DND-41 (cell line): ENCODE measurements around the gene PRRT3.

Experiments used
- ATAC-seq: fragments of 200-7000 bp; cut with Tn5 transposase; 3 replicates; pipeline ENCODE4 v1.9.1; 2021; ENCODE audit warnings: low read depth; ENCODE audit not compliant: insufficient read depth
- DNase-seq: peaks from one replicate; pipeline ENCODE4 v3.0.0-alpha.2; 2020
- H2AFZ ChIP-seq: 2 replicates; pipeline ENCODE4 v1.6.0; 2012; ENCODE audit warnings: low read depth, low read length
- H3K27ac ChIP-seq: 2 replicates; pipeline ENCODE4 v1.5.1; 2012; ENCODE audit warnings: low read length, inconsistent platforms
- H3K27me3 ChIP-seq: fragments of 200-600 bp; sonication (generic); 2 replicates; pipeline ENCODE4 v1.6.0; 2012; ENCODE audit warnings: low read length, mild to moderate bottlenecking, inconsistent platforms; ENCODE audit not compliant: insufficient read depth, poor library complexity
- H3K36me3 ChIP-seq: 2 replicates; pipeline ENCODE4 v1.5.1; 2012; ENCODE audit warnings: low read length, inconsistent platforms; ENCODE audit not compliant: insufficient read depth
- H3K4me1 ChIP-seq: 2 replicates; pipeline ENCODE4 v1.5.1; 2012; ENCODE audit warnings: mild to moderate bottlenecking, low read length; ENCODE audit not compliant: insufficient read depth
- H3K4me2 ChIP-seq: 2 replicates; pipeline ENCODE4 v1.6.0; 2012; ENCODE audit warnings: mild to moderate bottlenecking, moderate library complexity, low read length, inconsistent platforms; ENCODE audit not compliant: insufficient read depth
- H3K4me3 ChIP-seq, 2 experiments: fragments of 200-600 bp in 1 of 2; shearing (Covaris generic) in 1 of 2; 2 replicates each; pipeline ENCODE4 v1.5.1; 2012 to 2016; ENCODE audit warnings: inconsistent platforms in 2 of 2, low read length in 2 of 2, mild to moderate bottlenecking in 2 of 2, low read depth in 1 of 2, moderate library complexity in 1 of 2
- H3K79me2 ChIP-seq: 2 replicates; pipeline ENCODE4 v1.6.0; 2012; ENCODE audit warnings: low read length, inconsistent platforms; ENCODE audit not compliant: insufficient read depth
- H3K9ac ChIP-seq: 2 replicates; pipeline ENCODE4 v1.6.0; 2012; ENCODE audit warnings: low read depth, mild to moderate bottlenecking, inconsistent platforms, low read length, moderate library complexity
- H3K9me3 ChIP-seq: 2 replicates; pipeline ENCODE4 v1.5.1; 2012; ENCODE audit warnings: low read length, moderate library complexity, mild to moderate bottlenecking, inconsistent platforms; ENCODE audit not compliant: insufficient read depth, severe bottlenecking
- H4K20me1 ChIP-seq: 2 replicates; pipeline ENCODE4 v1.6.0; 2012; ENCODE audit warnings: low read length; ENCODE audit not compliant: insufficient read depth
- EZH2 ChIP-seq: IDR thresholded peaks from 3 replicates; pipeline ENCODE4 v1.6.1; 2012; ENCODE audit warnings: borderline replicate concordance, low read depth, mild to moderate bottlenecking, moderate library complexity, low read length, inconsistent platforms; ENCODE audit not compliant: severe bottlenecking
- TF ChIP-seq, protein P1 (sequence below): IDR thresholded peaks from 2 replicates; pipeline ENCODE4 v1.5.1; 2012; ENCODE audit warnings: borderline replicate concordance, low read length, moderate library complexity, mild to moderate bottlenecking; ENCODE audit not compliant: poor library complexity, severe bottlenecking; ENCODE audit errors: extremely low read depth

PRRT3 gene

GRCh38 chr3:9932535-9932842 is 19.7 kb downstream of the PRRT3 start:
- no peak for DNase-seq
- Histone ChIP-seq H3K27me3 (no peaks in the 10 kb centered on the region), H3K36me3 (peaks cover 8% of the 10 kb centered on the region), H3K9ac (peak overlapping the region; percentile 85), H3K79me2 (peaks cover 12% of the 10 kb centered on the region), H3K4me1 (peaks cover 40% of the 10 kb centered on the region), H3K27ac (peak overlapping the region; percentile 75), H3K9me3 (no peaks in the 10 kb centered on the region), H2AFZ (peak overlapping the region; percentile 81), H3K4me2 (peak overlapping the region; percentile 94), H3K4me3 (peak overlapping the region; percentile 65 to 77; a peak in 3 of 4 replicates), H4K20me1 (no peaks in the 10 kb centered on the region)
- ATAC-seq, result no peak
- TF ChIP-seq, protein P1, sequence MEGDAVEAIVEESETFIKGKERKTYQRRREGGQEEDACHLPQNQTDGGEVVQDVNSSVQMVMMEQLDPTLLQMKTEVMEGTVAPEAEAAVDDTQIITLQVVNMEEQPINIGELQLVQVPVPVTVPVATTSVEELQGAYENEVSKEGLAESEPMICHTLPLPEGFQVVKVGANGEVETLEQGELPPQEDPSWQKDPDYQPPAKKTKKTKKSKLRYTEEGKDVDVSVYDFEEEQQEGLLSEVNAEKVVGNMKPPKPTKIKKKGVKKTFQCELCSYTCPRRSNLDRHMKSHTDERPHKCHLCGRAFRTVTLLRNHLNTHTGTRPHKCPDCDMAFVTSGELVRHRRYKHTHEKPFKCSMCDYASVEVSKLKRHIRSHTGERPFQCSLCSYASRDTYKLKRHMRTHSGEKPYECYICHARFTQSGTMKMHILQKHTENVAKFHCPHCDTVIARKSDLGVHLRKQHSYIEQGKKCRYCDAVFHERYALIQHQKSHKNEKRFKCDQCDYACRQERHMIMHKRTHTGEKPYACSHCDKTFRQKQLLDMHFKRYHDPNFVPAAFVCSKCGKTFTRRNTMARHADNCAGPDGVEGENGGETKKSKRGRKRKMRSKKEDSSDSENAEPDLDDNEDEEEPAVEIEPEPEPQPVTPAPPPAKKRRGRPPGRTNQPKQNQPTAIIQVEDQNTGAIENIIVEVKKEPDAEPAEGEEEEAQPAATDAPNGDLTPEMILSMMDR, result no peak
- no peak for TF ChIP-seq EZH2

- Histone ChIP-seq H3K4me2 (no peak overlapping the region), H3K9ac (no peak overlapping the region), H3K27ac (no peak overlapping the region), H3K9me3 (no peaks in the 10 kb centered on the region), H3K4me3 (no peak overlapping the region), H3K36me3 (no peaks in the 10 kb centered on the region), H4K20me1 (no peaks in the 10 kb centered on the region), H3K79me2 (peaks cover 12% of the 10 kb centered on the region), H3K4me1 (peaks cover 37% of the 10 kb centered on the region), H2AFZ (no peak overlapping the region), H3K27me3 (no peaks in the 10 kb centered on the region)
- TF ChIP-seq, protein P1, result peak; percentile 51
- no peak for TF ChIP-seq EZH2
- peak; percentile 27 for DNase-seq
- ATAC-seq, result no peak
Observed at GRCh38 chr3:9930804-9931418, 21.3 kb downstream of the PRRT3 start.

DNA sequence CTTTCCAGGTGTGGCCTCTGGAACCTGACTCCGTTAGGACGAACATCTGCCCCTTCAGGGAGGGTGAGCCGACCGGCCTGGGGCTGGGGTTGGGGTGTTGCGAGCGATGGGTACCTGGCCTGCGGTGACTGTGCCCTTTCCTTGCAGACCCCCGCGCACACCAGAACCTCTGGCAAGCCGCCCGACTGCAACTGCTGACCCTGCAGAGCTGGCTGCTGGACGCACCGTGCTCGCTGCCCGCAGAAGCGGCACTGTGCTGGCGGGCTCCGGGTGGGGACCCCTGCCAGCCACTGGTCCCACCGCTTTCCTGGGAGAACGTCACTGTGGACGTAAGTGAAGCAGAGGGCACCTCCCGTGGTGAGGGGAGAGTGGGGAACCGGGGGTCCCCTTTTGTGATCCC is 24.1 kb downstream of the PRRT3 start:
- H3K9ac ChIP-seq, result no peak overlapping the region
- no peak for ATAC-seq
- H3K36me3 ChIP-seq, result no peaks in the 10 kb centered on the region
- H3K4me3 ChIP-seq, result no peak overlapping the region
- no peaks in the 10 kb centered on the region for H3K9me3 ChIP-seq
- TF ChIP-seq EZH2, result no peak
- TF ChIP-seq, protein P1, result no peak
- H4K20me1 ChIP-seq, result no peaks in the 10 kb centered on the region
- H3K4me2 ChIP-seq, result no peak overlapping the region
- H2AFZ ChIP-seq, result no peak overlapping the region
- no peak for DNase-seq
- no peaks in the 10 kb centered on the region for H3K27me3 ChIP-seq
- no peak overlapping the region for H3K27ac ChIP-seq
- H3K79me2 ChIP-seq, result no peaks in the 10 kb centered on the region
- peaks cover 14% of the 10 kb centered on the region for H3K4me1 ChIP-seq
